Left cardiac atrium (tissue), 4 donors: ENCODE measurements around the gene DLST. TPM values are rescaled to one million over a fixed set of nuclear protein-coding genes. Genes with fewer than 3 reads are reported as not detected.

Source experiments
- ATAC-seq, 2 donors: fragments of 200-7000 bp; cut with Tn5 transposase; one replicate each; pipeline ENCODE4 v1.9.1; 2020; ENCODE audit warnings: mild to moderate bottlenecking in 2 of 2, moderate library complexity in 2 of 2
- DNase-seq: peaks from one replicate; pipeline ENCODE4 v3.0.0-alpha.2; 2020
- intact Hi-C, 2 donors: fragments of 100-400 bp; cut with DNase I; formaldehyde crosslinking; loops; one replicate each; pipeline versions ENCODE4 v1.14.1 to v1.15.1; 2022 to 2023
- total RNA-seq, 2 donors: library from RNA; stranded (reverse); fragmentation: NEBNext Ultra II Directional; extraction: Animal tissue kit (Norgen Biotek cat#: 25700); gene quantifications; one replicate each; pipeline ENCODE4 v1.2.1, GENCODE V29; 2021
- donor health status: DM: no; HTN: yes; CAD: no.
- donor health status: DM: no; HTN: yes; CAD: no; lungs with severe emphysema.
- donor health status: DM: yes; HTN: yes; CAD: no.
- donor health status: Dilated cardiomyopathy.

Gene DLST
- total RNA-seq, 2 donors from 2014 or later = 133 to 137 TPM

GRCh38 chr14:74888164-74889158 is 6.7 kb downstream of the DLST start:
- intact Hi-C loops = no loop called here
- ATAC-seq (no peak), DNase-seq (no peak)

GRCh38 chr14:74890262-74890661 is 8.5 kb downstream of the DLST start:
- intact Hi-C loops = no loop called here
- ATAC-seq (no peak), DNase-seq (no peak)

- ATAC-seq (peak in 1 of 2 donors; percentile 47), DNase-seq (no peak)
- intact Hi-C loops = no loop called here
These were observed 10.2 kb downstream of the DLST start for GRCh38 chr14:74891870-74892269.

- no peak for DNase-seq
- no peak for ATAC-seq
- intact Hi-C loops = no loop called here
These were observed 11.0 kb downstream of the DLST start for GRCh38 chr14:74892745-74893144.

DNA sequence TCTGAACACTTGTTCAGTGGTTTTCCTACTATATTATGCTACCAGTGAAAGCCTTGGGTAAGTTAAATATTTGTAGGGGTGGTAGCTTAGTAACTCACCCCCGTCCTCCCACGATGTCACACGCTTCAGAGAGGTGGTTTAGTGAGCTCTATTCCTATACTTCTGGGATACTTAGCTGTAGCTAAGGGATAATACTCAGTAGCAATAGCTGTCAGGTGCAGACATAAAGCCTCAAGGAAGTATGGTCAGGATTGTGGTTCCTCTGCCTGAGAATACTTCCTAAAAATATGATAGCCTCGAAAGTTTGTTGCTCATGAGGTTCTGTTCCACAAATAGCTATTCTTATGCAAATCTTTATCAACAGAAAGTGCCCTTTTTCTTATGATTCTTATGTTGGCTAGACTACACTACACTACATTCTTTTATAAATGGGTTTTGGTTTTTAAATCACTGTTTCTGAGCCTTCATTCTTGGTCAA is 11.9 kb downstream of the DLST start:
- ATAC-seq (no peak), DNase-seq (no peak)
- intact Hi-C loops = no loop called here

- no peak for ATAC-seq
- intact Hi-C loops = no loop called here
These were observed 14.7 kb downstream of the DLST start for GRCh38 chr14:74896400-74896799.

GRCh38 chr14:74897642-74898041 is 15.9 kb downstream of the DLST start:
- intact Hi-C loops = no loop called here
- no peak for ATAC-seq
- DNase-seq = no peak

More at GRCh38 chr14:74896400-74896799, 14.7 kb downstream of the DLST start:
- no peak for DNase-seq

GRCh38 chr14:74898083-74898482 is 16.4 kb downstream of the DLST start:
- ATAC-seq (no peak), DNase-seq (no peak)
- intact Hi-C loops = no loop called here

DNA sequence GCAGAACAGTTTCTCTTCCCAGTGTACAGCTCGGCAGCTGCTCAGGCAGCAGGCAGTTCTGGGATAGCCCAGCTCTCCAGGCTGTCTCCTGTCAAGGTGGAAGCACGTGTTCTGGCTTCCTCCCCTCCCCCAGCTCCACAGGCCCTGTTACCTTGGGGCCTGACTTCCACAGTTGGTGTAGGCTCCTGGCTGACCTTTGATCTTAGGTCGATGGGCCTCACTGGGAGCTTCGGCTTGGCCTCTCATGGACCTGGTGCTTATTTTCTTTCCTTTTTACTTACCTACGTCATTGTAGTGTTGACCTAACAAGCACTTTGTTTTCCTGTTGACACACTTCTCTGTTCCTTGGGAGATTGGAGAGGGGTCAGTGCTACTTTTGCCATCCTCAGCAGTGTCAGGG is 17.0 kb downstream of the DLST start:
- ATAC-seq = no peak
- DNase-seq = no peak
- intact Hi-C loops = no loop called here

DNA sequence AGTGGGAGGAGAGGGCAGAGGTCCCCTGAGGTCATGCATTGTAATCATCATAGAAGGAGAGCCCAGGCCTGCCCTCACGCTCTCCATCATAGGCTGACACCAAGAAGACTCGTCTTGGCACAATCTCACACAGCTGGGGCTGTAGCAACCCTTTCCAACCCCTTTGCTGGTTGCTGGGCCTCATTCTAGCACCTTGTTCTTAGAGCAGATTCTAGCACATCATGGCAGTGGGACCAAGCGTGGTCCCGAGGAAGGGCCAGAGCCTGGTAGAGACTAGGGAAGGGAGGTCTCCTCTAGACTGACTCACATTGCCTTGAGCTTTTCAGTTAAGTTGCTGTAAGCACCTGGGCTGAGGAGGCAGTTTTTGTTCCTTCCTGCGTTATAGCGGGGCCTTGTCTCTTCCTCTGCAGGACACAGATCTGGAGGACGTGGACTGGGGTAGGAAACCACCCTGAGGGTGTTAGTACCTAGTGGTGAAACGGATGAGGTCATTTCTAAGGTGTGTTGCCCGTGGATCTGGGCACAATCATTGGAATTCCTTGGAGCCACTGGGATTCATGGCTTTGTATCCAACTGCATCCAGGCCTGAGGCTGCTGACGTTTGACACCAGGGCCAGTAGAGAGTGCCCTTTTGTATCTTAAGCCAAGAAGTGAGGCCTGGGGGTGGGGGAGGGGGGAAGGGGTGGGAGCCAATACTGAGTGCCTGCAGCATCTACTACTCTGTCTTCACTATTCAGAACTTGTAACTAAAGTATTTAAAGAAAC is 21.4 kb downstream of the DLST start:
- intact Hi-C loops = no loop called here
- no peak for ATAC-seq
- DNase-seq = no peak

DNA sequence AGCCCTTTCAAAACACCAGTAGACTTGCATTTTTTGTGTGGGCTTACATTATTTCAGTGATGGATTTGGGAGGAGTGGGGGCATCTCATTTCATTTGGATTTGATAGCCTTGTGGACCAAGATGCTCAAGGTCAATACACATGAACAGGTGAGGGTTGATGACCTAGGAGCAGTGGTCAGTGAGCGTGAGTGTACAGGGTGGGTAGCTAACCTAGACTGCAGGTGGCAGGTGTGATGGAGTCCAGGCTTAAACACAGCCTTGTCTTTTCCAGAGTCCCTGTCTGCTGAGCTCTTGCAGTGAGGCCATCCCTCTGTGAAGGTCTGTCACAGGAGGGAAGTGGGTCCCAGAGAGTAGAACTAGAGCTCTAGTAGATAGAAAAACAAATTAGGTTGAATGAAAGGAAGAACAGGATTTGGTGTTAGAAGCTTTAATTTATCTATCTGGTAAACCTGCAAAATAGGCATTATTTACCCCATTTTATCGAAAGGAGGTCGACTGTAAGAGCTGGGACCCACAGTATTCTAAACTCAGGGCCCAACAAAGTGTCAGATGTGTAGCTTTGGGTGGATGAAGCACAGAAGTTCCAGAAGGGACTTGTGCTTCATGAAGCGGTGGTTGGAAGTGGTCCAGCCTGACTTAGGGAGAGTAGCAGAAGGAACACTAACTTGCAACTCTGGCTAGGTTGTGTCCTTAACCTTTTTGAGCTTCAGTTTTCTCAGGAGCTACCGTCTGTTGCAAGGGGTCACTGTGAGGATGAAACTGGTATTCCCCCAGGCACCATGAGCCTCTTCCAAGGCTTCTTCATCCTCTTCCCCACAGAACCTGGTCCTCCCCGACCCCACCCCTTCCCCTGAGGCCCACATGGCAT is 23.2 kb downstream of the DLST start:
- intact Hi-C loops = loop anchor here in 1 of 2 donors (5.0 kb wide), 1 partner anchor 43 kb away; no protein-coding TSS in a partner anchor
- no peak for ATAC-seq
- DNase-seq = no peak

GRCh38 chr14:74905595-74906142 is 24.0 kb downstream of the DLST start:
- DNase-seq = peak; percentile 83
- intact Hi-C loops = loop anchor here in 1 of 2 donors (5.0 kb wide), 1 partner anchor 43 kb away; no protein-coding TSS in a partner anchor
- peak; percentile 53 to 61 for ATAC-seq

- intact Hi-C loops = loop anchor here in 1 of 2 donors (5.0 kb wide), 1 partner anchor 45 kb away; no protein-coding TSS in a partner anchor
- DNase-seq (no peak), ATAC-seq (peak in 1 of 2 donors; percentile 3)
These were observed 25.3 kb downstream of the DLST start for GRCh38 chr14:74906925-74907521.

DNA sequence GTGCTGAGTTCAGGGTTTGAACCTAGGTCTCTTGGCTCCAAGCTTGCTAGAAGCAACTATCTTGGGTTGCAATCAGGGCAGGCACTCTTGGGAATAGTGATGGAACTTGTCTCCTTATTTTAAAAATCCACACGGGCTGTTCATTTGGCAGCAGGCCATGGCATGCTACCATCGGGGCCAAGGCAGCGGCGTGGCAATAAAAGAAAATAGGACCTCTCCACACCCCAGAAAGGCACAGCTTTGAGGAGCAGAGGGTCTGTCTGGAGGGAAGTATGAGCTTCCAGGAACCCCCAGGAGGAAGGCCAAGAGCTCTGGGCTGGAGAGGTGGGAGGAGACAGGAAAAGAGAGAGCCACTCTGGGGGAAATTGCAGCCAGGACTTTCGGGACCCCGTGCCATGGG is 26.0 kb downstream of the DLST start:
- ATAC-seq (no peak), DNase-seq (no peak)
- intact Hi-C loops = loop anchor here in 1 of 2 donors (5.0 kb wide), 1 partner anchor 45 kb away; no protein-coding TSS in a partner anchor

GRCh38 chr14:74908861-74909341 is 27.2 kb downstream of the DLST start:
- intact Hi-C loops = loop anchor here in 1 of 2 donors (5.0 kb wide), 1 partner anchor 47 kb away; no protein-coding TSS in a partner anchor
- no peak for DNase-seq
- no peak for ATAC-seq

DNA sequence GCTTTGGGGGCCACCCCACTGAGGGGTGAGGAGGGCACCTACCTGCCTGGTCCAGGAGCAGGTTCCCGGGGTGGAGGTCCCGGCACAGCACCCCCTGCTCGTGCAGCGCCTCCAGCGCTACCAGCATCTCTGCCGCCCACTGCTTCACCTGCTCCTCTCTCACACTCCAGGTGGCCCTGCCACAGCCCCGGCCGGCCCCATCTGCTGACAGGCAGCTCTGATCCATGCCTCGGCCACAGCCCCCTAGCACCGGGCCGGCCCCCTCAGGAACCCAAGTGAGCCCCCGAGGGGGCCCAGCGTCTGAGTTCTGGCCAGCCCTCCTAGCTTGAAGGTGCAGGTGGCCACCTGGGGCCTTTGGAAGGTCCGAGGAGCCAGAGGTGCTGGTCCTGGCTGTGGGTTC is 27.8 kb downstream of the DLST start:
- intact Hi-C loops = loop anchor here in 1 of 2 donors (5.0 kb wide), 1 partner anchor 47 kb away; no protein-coding TSS in a partner anchor
- DNase-seq (no peak), ATAC-seq (no peak)

- intact Hi-C loops = loop anchor here in 1 of 2 donors (5.0 kb wide), 1 partner anchor 48 kb away; no protein-coding TSS in a partner anchor
These were observed 28.2 kb downstream of the DLST start for GRCh38 chr14:74909911-74910310.

DNA sequence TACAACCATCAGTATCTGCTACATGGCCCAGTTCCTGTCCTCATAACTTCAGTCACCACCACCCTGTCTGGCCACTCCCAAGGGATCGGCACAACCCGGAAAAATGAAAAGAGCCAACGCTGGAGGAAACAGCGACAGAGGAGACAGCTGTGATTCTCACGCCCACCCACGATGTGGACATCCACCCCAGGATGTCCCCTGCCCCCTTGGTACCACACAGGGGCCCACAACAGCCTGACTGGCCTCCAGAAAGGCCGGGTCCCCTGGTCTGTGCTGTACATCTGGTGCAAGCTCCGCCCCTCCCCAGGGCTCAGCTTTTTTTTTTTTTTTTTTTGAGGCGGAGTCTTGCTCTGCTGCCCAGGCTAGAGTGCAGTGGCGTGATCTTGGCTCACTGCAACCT is 28.8 kb downstream of the DLST start:
- intact Hi-C loops = no loop called here
- DNase-seq (no peak), ATAC-seq (no peak)

More at GRCh38 chr14:74909911-74910310, 28.2 kb downstream of the DLST start:
- ATAC-seq (no peak), DNase-seq (no peak)
